Measurements from ENCODE around the gene NECTIN2.

The NECTIN2 gene

GRCh38 chr19:44845612-44846454, at the start of gene NECTIN2:
NECTIN2 (plus strand) TSS chr19:44846297; CDS start chr19:44846526, 229 bp downstream.
- peak; percentile 75 for DNase-seq (ENCODE audit: low read depth)
- peak; percentile 54 for TF ChIP-seq CTCF (IDR thresholded peaks at IDR 0.05; ENCODE audit: control insufficient read depth, extremely low read depth, insufficient read depth)
- H3K4me3 ChIP-seq (ENCODE audit: low read depth, low read length), result peak within 1 kb of the TSS; percentile 83

- peak; percentile 62 for DNase-seq (ENCODE audit: low read depth)
- no peak for TF ChIP-seq CTCF (IDR thresholded peaks at IDR 0.05; ENCODE audit: control insufficient read depth, extremely low read depth, insufficient read depth)
- no peak overlapping the region for H3K4me3 ChIP-seq (ENCODE audit: low read depth, low read length)
Measured at GRCh38 chr19:44796701-44797115, 49.4 kb upstream of the NECTIN2 start.

- DNase-seq (ENCODE audit: low read depth), result no peak
- no peak overlapping the region for H3K4me3 ChIP-seq (ENCODE audit: low read depth, low read length)
- no peak for TF ChIP-seq CTCF (IDR thresholded peaks at IDR 0.05; ENCODE audit: control insufficient read depth, extremely low read depth, insufficient read depth)
Measured at GRCh38 chr19:44799627-44800346, 46.3 kb upstream of the NECTIN2 start.

- H3K4me3 ChIP-seq (ENCODE audit: low read depth, low read length), result no peak overlapping the region
- no peak for DNase-seq (ENCODE audit: low read depth)
- peak; percentile 82 for TF ChIP-seq CTCF (IDR thresholded peaks at IDR 0.05; ENCODE audit: control insufficient read depth, extremely low read depth, insufficient read depth)
Measured at GRCh38 chr19:44800461-44800860, 45.6 kb upstream of the NECTIN2 start.

- no peak overlapping the region for H3K4me3 ChIP-seq (ENCODE audit: low read depth, low read length)
- no peak for TF ChIP-seq CTCF (IDR thresholded peaks at IDR 0.05; ENCODE audit: control insufficient read depth, extremely low read depth, insufficient read depth)
- no peak for DNase-seq (ENCODE audit: low read depth)
Measured at GRCh38 chr19:44803442-44804428, 42.4 kb upstream of the NECTIN2 start.

GRCh38 chr19:44806291-44806690, 39.8 kb upstream of the NECTIN2 start:
- DNase-seq (ENCODE audit: low read depth), result no peak
- no peak for TF ChIP-seq CTCF (IDR thresholded peaks at IDR 0.05; ENCODE audit: control insufficient read depth, extremely low read depth, insufficient read depth)
- no peak overlapping the region for H3K4me3 ChIP-seq (ENCODE audit: low read depth, low read length)

All from LNCaP clone FGC (cell line).